GM12875 (cell line): ENCODE data around the gene CABLES2.
"Not testable (repeated sequence)": the region's sequence is repeated elsewhere in the genome, so short reads cannot be mapped to it uniquely, and the experiment has no call there.

Experiments used
- H3K4me3 ChIP-seq: one replicate; pipeline ENCODE4 v1.5.1; 2011; ENCODE audit warnings: low read depth, low read length, control low read depth
- CTCF ChIP-seq: IDR thresholded peaks from 2 replicates; pipeline ENCODE4 v1.5.1; 2011; ENCODE audit warnings: low read depth, mild to moderate bottlenecking, control low read depth, inconsistent platforms, low read length, moderate library complexity, borderline replicate concordance; ENCODE audit not compliant: insufficient read depth

CABLES2 gene

GRCh38 chr20:62427172-62428001, 20.3 kb upstream of the CABLES2 start, which contains the start of gene RBBP8NL:
RBBP8NL (minus strand) TSS chr20:62427539; CDS start chr20:62419647, 7,892 bp downstream.
- H3K4me3 ChIP-seq, result no peak within 1 kb of the TSS
- TF ChIP-seq CTCF, result no peak

- no peak overlapping the region for H3K4me3 ChIP-seq
- TF ChIP-seq CTCF, result no peak
These were observed 19.6 kb upstream of the CABLES2 start for GRCh38 chr20:62426699-62427131.

GRCh38 chr20:62426059-62426348, 18.9 kb upstream of the CABLES2 start:
- H3K4me3 ChIP-seq, result not testable (repeated sequence)

GRCh38 chr20:62425281-62426058, 18.4 kb upstream of the CABLES2 start:
- no peak for TF ChIP-seq CTCF
- H3K4me3 ChIP-seq, result no peak overlapping the region

- H3K4me3 ChIP-seq, result no peak overlapping the region
These were observed 17.4 kb upstream of the CABLES2 start for GRCh38 chr20:62424249-62425107.

GRCh38 chr20:62423326-62423706, 16.2 kb upstream of the CABLES2 start:
- no peak for TF ChIP-seq CTCF
- H3K4me3 ChIP-seq, result no peak overlapping the region

More at GRCh38 chr20:62424249-62425107, 17.4 kb upstream of the CABLES2 start:
- no peak for TF ChIP-seq CTCF
